ENCODE results near the gene PKMYT1. TPM values are rescaled to one million over a fixed set of nuclear protein-coding genes. Genes with fewer than 3 reads are reported as not detected.
A peak's percentile ranks its signal among the peaks of the same experiment; 100 is the strongest.

Gene PKMYT1
- total and polyA plus RNA-seq, 2 of the 4 experiments (the other 2 are of a cell fraction): 1.8 to 14.9 TPM

GRCh38 chr16:2926650-2926999 lies 53.6 kb downstream of the PKMYT1 start:
- Histone ChIP-seq H3K9ac (ENCODE audit: low read depth, low read length) (no peak overlapping the region), H3K27ac (ENCODE audit: insufficient read depth, low read length) (no peak overlapping the region), H2AK5ac (ENCODE audit: low read depth, low read length) (no peak overlapping the region), H3K4me3 (ENCODE audit: insufficient read depth, low read depth, low read length) (no peak overlapping the region), H2BK5ac (ENCODE audit: low read depth, low read length, poor library complexity, severe bottlenecking) (no peak overlapping the region), H4K91ac (ENCODE audit: insufficient read depth, low read depth, low read length) (no peak overlapping the region), H3K14ac (replicated peaks; ENCODE audit: low read depth, low read length) (no peak overlapping the region), H2AK9ac (replicated peaks; ENCODE audit: low read depth, low read length, poor library complexity) (no peak overlapping the region), H3K23ac (ENCODE audit: low read depth, low read length) (no peak overlapping the region), H2AFZ (replicated peaks; ENCODE audit: low read length, poor library complexity) (peak overlapping the region; percentile 86), H2BK15ac (ENCODE audit: low read depth, low read length) (no peak overlapping the region), H3K4ac (ENCODE audit: low read depth, low read length) (no peak overlapping the region), H3K4me1 (ENCODE audit: control insufficient read depth, insufficient read depth, low read length) (no peaks in the 10 kb centered on the region), H4K8ac (ENCODE audit: low read depth in 2 of 2, low read length in 2 of 2) (peak overlapping the region in 1 of 2 experiments; percentile 74; a peak in 1 of 4 replicates), H3K9me3 (ENCODE audit: control insufficient read depth, insufficient read depth, low read length) (no peaks in the 10 kb centered on the region), H2BK20ac (ENCODE audit: low read depth, low read length) (no peak overlapping the region), H4K20me1 (ENCODE audit: insufficient read depth, low read length) (peaks cover 6% of the 10 kb centered on the region; the same call in 1 of the 2 replicates), H3K9me1 (ENCODE audit: insufficient read depth, low read length) (no peaks in the 10 kb centered on the region), H3K18ac (ENCODE audit: low read depth, low read length) (no peak overlapping the region), H3K27me3 (ENCODE audit: control insufficient read depth, insufficient read depth, low read length) (no peaks in the 10 kb centered on the region), H3K79me1 (ENCODE audit: low read depth in 1 of 2, low read length in 2 of 2) (peaks cover 6 to 36% of the 10 kb centered on the region in 2 experiments), H3K36me3 (ENCODE audit: control insufficient read depth, insufficient read depth, low read length) (peaks cover 24% of the 10 kb centered on the region), H2BK120ac (ENCODE audit: low read depth, low read length) (no peak overlapping the region), H3K56ac (ENCODE audit: extremely low read depth, insufficient read depth, low read length) (no peak overlapping the region), H3K4me2 (ENCODE audit: low read depth, low read length) (peak overlapping the region; percentile 59), H4K5ac (ENCODE audit: low read depth, low read length) (no peak overlapping the region)
- dilution Hi-C loops (cut with HindIII; ENCODE audit: low sequenced_read_pairs, unreplicated experiment): no loop called here
- no peak for DNase-seq
- ATAC-seq (ENCODE audit: low read depth): no peak
- no peak for TF ChIP-seq RCOR1 (IDR thresholded peaks at IDR 0.05; ENCODE audit: insufficient replicate concordance, low read length)
- no peak for TF ChIP-seq CHD1 (IDR thresholded peaks at IDR 0.05; ENCODE audit: low read depth, low read length)
- TF ChIP-seq NFE2L2 (IDR thresholded peaks at IDR 0.05; ENCODE audit: low read depth, low read length): no peak
- no peak for TF ChIP-seq MAFK (IDR thresholded peaks at IDR 0.05; ENCODE audit: low read depth, low read length)
- TF ChIP-seq CEBPB (IDR thresholded peaks at IDR 0.05; ENCODE audit: low read depth, low read length): no peak
- no peak for TF ChIP-seq SMC3 (IDR thresholded peaks at IDR 0.05; ENCODE audit: low read depth, low read length)
- no peak for TF ChIP-seq MAZ (IDR thresholded peaks at IDR 0.05; ENCODE audit: borderline replicate concordance, low read depth, low read length)
- no peak for TF ChIP-seq FOS (IDR thresholded peaks at IDR 0.05; ENCODE audit: low read depth, low read length)
- TF ChIP-seq MXI1 (IDR thresholded peaks at IDR 0.05; ENCODE audit: borderline replicate concordance, low read depth, low read length): no peak
- TF ChIP-seq USF2 (IDR thresholded peaks at IDR 0.05; ENCODE audit: low read depth, low read length): no peak
- no peak for TF ChIP-seq RAD21 (IDR thresholded peaks at IDR 0.05; ENCODE audit: low read length)
- no peak for TF ChIP-seq BHLHE40 (IDR thresholded peaks at IDR 0.05; ENCODE audit: low read depth, low read length)
- TF ChIP-seq POLR2A (IDR thresholded peaks at IDR 0.05; ENCODE audit: low read depth, low read length): no peak
- TF ChIP-seq, protein P1, sequence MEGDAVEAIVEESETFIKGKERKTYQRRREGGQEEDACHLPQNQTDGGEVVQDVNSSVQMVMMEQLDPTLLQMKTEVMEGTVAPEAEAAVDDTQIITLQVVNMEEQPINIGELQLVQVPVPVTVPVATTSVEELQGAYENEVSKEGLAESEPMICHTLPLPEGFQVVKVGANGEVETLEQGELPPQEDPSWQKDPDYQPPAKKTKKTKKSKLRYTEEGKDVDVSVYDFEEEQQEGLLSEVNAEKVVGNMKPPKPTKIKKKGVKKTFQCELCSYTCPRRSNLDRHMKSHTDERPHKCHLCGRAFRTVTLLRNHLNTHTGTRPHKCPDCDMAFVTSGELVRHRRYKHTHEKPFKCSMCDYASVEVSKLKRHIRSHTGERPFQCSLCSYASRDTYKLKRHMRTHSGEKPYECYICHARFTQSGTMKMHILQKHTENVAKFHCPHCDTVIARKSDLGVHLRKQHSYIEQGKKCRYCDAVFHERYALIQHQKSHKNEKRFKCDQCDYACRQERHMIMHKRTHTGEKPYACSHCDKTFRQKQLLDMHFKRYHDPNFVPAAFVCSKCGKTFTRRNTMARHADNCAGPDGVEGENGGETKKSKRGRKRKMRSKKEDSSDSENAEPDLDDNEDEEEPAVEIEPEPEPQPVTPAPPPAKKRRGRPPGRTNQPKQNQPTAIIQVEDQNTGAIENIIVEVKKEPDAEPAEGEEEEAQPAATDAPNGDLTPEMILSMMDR (conservative IDR thresholded peaks at IDR 0.05; ENCODE audit: low read depth, low read length): no peak
- POLR2A ChIA-PET (ENCODE audit: unreplicated experiment): no interaction called here
- no CpG with 5 or more reads among the region's 5 CpGs for WGBS, 2 experiments (ENCODE audit: extremely low coverage in 2 of 2, insufficient read length in 1 of 2)
- BruUV-seq (replicated peaks): no TSS peak
- in situ Hi-C loops (cut with MboI; ENCODE audit: low sequenced_read_pairs): no loop called here
- intact Hi-C loops (cut with micrococcal nuclease): no loop called here
- CTCF ChIA-PET: interaction anchor here (0.7 to 1.2 kb wide), 2 partner anchors 13 to 21 kb away, joined by 3 read pairs; no protein-coding TSS in a partner anchor
